ENCODE measurements around the gene TLK2.
"Not testable (repeated sequence)": the region's sequence is repeated elsewhere in the genome, so short reads cannot be mapped to it uniquely, and the experiment has no call there.

Gene TLK2

GRCh38 chr17:62478424-62478879 lies at the start of gene TLK2:
TSS of gene TLK2 (plus strand) at chr17:62478825. CDS start at chr17:62481126, 2,301 bp downstream.
- DNase-seq (ENCODE audit: low read depth in 2 of 2) = peak; percentile 71 to 74

GRCh38 chr17:62435251-62435650 lies 43.4 kb upstream of the TLK2 start:
- DNase-seq (ENCODE audit: low read depth in 2 of 2) = not testable (repeated sequence)

DNA sequence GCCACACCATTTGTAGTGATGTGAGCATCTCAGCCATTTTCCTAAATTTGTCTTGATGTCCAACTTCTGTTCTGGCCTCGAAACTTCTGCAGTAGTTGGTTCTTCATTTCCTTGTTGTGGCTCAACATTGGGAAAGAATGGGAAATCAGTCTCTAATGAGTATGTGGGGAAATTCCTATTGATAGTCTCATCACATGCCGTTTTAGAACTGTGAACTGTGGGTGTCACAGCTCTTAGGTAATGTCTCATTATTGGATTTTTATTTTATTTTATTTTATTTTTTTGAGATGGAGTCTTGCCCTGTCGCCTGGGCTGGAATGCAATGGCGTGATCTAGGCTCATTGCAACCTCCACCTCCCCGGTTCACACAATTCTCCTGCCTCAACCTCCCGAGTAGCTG lies 37.4 kb upstream of the TLK2 start:
- not testable (repeated sequence) for DNase-seq (ENCODE audit: low read depth in 2 of 2)

GRCh38 chr17:62444063-62444462 lies 34.6 kb upstream of the TLK2 start:
- no peak for DNase-seq (ENCODE audit: low read depth in 2 of 2)

GRCh38 chr17:62445791-62446190 lies 32.8 kb upstream of the TLK2 start:
- not testable (repeated sequence) for DNase-seq (ENCODE audit: low read depth in 2 of 2)

DNA sequence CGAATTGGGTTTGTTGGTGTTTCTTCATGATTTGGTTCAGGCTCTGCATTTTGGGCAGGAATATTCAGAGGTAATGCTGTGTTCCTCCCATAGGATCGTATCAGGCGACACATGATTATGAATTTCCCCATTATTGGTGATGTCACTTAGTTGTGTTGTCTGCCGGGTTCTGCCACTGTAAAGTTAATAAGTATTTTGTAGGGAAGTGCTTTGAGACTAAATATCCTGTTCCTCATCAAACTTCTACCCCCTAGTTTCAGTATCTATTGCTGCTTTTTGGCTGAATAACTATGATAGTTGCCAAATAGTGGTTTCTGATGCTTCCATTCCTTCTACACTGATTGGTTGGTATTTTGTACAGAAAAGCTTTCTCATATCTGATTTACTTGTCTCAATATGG lies 26.4 kb upstream of the TLK2 start:
- not testable (repeated sequence) for DNase-seq (ENCODE audit: low read depth in 2 of 2)

DNA sequence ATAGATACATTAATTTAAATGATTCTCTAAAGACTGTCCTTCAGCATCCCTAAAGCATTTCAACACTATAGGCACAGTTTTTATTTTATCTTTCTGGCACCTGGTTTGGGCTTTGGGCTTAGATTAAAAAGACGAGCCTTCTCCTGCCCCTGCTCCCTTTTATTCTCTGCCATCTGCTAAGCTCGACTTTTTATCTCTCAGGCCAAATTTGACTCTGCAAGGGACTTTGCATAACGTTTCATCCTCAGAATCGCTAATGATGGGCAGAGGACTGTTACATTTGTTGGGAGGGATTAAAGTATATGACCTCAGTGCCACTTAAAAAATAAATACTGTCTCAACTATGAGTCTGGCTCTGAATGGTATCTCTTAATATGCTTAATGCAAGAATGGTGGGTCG lies 25.6 kb upstream of the TLK2 start:
- DNase-seq (ENCODE audit: low read depth in 2 of 2) = not testable (repeated sequence)

DNA sequence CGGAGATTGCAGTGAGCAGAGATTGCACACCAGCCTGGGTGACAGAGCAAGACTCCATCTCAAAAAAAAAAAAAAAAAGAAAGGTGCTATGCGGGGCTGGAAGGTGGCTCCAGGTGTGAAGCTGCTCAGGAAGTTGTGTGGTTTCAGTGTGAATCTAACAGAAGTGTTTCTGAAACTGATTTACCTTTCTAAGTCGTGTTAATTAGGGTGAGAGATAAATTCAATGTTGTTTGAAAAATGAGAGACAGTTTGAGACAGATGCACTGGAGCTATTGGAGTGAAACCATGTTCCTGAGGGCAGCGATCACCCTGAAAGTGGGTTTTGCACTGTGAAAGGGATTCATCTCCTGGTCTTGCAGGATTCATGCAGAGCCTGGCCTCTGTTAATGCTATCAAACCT lies 25.0 kb upstream of the TLK2 start:
- DNase-seq (ENCODE audit: low read depth in 2 of 2) = not testable (repeated sequence)

DNA sequence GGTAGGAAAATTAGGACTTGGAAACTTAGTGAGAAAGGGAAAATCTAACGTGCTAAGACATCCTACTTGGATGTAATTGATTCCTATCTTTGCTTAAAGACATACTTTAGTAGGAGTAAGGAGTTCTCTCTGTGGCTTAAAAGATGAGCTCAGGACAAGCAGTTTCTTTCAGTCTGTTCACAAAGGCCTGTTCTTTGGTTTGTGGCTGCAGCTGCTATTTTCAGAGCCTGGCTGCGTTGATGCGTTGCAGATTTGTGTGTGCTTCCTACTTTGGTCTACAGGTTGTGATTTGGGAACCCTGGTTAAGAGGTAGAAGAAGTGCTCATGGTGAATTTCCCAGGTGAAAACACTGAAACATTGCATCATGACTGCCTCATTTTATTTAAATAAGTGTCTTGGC lies 24.5 kb upstream of the TLK2 start:
- DNase-seq (ENCODE audit: low read depth in 2 of 2) = not testable (repeated sequence)

GRCh38 chr17:62456016-62456415 lies 22.6 kb upstream of the TLK2 start:
- DNase-seq (ENCODE audit: low read depth in 2 of 2) = no peak

DNA sequence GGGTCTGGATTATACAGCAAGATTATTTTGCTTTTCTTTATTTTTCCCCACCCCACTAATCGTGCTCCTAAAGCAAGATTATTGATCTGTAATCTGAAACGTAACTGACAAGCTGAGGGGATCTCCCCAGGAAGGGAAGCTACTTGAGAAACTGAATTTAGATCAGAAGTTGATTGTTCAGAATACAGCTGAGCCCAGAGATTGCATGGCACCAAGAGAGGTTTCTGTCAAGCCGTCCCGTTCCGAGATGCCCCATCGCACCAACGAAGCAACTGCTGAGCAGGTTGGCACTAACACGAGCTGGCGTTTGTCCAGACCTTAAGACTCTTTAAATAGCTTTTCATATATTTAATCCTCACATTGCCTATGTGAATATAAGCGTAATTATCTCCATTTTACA lies 20.1 kb upstream of the TLK2 start:
- not testable (repeated sequence) for DNase-seq (ENCODE audit: low read depth in 2 of 2)

DNA sequence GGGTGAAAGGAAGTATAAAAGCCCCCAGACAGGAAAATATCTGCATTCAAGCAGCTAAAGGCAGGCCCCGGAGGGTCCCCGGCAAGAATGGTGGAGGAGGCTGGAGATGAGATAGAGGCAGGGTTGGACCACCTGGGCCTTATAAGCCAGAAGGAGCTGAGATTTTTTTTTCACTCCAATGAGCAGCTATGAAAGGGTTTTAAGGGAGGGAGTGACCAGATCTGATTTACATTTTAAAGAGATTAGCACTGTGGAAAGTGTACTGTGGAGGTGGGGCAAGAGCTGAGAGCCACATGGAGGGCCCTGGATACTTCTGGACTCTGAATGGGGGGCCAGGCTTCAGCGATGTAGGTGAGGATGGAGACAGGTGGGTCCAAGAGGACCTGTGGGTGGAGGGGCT lies 14.2 kb upstream of the TLK2 start:
- DNase-seq (ENCODE audit: low read depth in 2 of 2) = not testable (repeated sequence)

DNA sequence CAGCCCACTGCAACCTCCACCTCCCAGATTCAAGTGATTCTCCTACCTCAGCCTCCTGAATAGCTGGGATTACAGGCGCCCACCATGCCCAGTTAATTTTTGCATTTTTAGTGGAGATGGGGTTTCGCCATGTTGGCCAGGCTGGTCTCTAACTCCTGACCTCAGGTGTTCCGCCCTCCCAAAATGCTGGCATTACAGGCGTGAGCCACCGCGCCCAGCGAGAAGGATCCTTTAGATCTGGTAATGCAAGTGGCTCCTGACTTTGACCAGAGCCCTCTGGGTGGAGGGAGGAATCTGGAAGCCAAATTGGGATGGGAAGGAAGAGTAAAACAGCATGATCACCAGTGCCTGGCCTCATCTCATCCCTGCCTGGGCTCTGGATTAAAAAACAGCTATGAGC lies 13.4 kb upstream of the TLK2 start:
- DNase-seq (ENCODE audit: low read depth in 2 of 2) = not testable (repeated sequence)

GRCh38 chr17:62470666-62471379 lies 7.8 kb upstream of the TLK2 start:
- DNase-seq (ENCODE audit: low read depth in 2 of 2) = peak; percentile 58 to 59

DNA sequence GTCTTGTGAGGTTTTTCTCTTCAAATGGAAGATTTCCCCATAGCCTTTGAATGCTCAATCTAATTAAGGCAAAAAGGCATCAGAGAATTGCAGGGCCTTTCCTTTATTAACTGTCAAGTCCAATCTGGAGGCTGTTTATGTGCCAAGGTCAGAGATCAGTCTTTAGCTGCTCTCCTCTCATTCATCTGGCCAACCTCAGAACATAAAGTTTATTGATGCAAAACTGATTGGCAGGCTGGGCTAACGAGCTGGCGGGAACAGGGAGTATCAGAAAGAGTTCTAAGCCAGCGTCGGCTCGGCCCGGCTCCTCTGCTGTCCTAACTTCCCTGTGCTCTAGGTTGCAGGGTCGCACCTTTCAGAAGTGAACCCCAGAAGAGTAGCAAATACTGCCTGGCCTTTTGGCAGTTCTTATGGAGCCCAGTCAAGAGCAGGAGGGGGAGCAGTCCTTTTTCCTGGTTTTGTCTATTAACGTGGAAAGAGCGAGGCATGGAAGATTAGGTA lies 7.2 kb upstream of the TLK2 start:
- DNase-seq (ENCODE audit: low read depth in 2 of 2) = not testable (repeated sequence)

- DNase-seq (ENCODE audit: low read depth in 2 of 2) = not testable (repeated sequence)
Observed at GRCh38 chr17:62473030-62473982, 5.3 kb upstream of the TLK2 start.

GRCh38 chr17:62477111-62477510 lies 1.5 kb upstream of the TLK2 start:
- DNase-seq (ENCODE audit: low read depth in 2 of 2) = not testable (repeated sequence)

DNA sequence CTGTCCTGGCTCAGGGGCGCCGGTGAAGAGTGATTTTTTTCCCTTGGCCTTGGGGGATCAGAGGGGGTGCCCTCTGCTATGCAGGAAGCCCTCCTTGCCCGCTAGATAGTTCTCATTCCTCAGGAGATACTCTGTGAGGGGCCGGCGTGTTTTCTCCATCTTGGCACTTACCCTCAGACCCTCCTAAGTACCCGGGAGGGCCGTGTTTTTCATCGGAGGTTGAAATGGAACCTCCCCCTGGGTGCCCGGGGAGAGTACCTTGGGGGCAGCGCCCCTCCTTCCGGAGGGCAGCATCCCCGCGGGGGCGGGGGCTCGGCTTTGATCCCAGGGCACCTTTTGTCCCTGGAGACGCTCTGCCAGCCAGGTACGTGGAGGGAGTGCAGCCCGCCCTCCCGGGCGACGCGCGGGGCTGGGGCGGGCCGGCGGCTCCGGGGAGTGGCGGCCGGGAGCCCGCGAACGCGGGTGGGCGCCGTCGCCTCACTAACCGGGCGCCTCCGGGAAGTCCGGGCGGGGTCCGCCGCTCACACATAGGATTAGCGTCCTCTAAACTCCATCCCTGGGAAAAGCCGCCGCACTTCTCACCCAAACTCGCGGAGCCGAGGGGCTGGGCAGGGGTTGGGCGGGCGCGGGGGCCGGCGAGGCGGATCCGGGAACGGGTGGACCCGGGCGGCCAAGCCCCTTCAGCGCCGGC lies 762 bp upstream of the TLK2 start:
- peak; percentile 6 to 22 for DNase-seq (ENCODE audit: low read depth in 2 of 2)

DNA sequence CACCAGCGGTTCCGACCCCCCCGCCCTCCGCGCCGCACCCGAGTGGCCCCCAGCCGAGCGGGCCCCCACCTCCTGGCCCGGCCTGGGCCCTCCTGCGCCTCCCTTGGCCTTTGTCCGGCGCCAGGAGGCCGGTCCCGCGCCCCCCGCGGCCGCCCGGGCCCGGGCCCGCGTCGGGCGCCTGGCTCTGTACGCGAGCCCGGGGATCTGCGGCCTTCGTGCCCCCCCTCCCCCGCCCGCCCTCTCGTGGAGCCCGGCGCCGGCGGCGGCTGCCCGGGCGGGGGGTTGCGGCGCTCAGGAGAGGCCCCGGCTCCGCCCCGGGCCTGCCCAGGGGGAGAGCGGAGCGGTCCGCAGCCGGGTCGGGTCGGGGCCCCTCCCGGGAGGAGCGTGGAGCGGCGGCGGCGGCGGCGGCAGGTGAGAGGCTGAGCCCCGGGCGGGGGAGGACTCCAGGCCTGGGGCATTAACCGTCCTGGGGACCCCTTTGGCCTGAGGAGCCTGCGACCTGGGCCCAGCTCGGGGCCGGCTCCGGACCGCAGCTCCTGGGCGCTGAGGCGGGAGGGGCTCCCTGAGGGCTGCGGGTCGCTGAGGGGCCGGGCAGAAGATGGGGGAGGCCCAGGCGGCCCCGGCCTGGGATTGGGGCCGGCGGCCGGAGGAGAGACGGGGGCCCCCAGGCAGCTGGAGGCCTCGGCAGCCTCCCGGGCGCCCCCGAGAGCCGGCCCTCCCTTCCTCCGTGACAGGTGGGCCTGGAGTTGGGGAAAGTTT lies 434 bp downstream of the TLK2 start:
- DNase-seq (ENCODE audit: low read depth in 2 of 2) = peak; percentile 10 to 28

- DNase-seq (ENCODE audit: low read depth in 2 of 2) = not testable (repeated sequence)
Observed at GRCh38 chr17:62479639-62480258, 1.1 kb downstream of the TLK2 start.

Measured in stimulated activated CD4-positive, alpha-beta T cell treated with anti-CD3 and anti-CD28 coated beads, Interleukin-1b, Interleukin-23, amount 100 ng/mL, for 4 hours (primary cell).